WI38 (cell line): ENCODE data around the gene ZNF440.
"Not testable (repeated sequence)": the region's sequence is repeated elsewhere in the genome, so short reads cannot be mapped to it uniquely, and the experiment has no call there.

Experiments
- H3K4me3 ChIP-seq: 2 replicates; pipeline ENCODE4 v1.5.1; 2011; ENCODE audit warnings: low read depth, mild to moderate bottlenecking, control low read depth, low read length
- TF ChIP-seq, protein P1 (sequence below): IDR thresholded peaks from 2 replicates; pipeline ENCODE4 v1.5.1; 2012; ENCODE audit warnings: low read depth, mild to moderate bottlenecking, control low read depth, low read length

The ZNF440 gene

DNA sequence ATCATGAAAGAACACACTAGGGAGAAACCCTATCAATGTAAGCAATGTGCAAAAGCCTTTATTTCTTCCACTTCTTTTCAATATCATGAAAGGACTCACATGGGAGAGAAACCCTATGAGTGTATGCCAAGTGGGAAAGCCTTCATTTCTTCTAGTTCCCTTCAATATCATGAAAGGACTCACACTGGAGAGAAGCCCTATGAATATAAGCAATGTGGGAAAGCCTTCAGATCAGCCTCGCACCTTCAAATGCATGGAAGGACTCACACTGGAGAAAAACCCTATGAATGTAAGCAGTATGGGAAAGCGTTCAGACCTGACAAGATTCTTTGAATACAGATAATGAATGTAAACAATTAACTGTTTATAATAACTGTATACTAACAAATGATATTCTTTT is 19.5 kb downstream of the ZNF440 start:
- H3K4me3 ChIP-seq, result no peak overlapping the region
- TF ChIP-seq, protein P1, sequence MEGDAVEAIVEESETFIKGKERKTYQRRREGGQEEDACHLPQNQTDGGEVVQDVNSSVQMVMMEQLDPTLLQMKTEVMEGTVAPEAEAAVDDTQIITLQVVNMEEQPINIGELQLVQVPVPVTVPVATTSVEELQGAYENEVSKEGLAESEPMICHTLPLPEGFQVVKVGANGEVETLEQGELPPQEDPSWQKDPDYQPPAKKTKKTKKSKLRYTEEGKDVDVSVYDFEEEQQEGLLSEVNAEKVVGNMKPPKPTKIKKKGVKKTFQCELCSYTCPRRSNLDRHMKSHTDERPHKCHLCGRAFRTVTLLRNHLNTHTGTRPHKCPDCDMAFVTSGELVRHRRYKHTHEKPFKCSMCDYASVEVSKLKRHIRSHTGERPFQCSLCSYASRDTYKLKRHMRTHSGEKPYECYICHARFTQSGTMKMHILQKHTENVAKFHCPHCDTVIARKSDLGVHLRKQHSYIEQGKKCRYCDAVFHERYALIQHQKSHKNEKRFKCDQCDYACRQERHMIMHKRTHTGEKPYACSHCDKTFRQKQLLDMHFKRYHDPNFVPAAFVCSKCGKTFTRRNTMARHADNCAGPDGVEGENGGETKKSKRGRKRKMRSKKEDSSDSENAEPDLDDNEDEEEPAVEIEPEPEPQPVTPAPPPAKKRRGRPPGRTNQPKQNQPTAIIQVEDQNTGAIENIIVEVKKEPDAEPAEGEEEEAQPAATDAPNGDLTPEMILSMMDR, result no peak

DNA sequence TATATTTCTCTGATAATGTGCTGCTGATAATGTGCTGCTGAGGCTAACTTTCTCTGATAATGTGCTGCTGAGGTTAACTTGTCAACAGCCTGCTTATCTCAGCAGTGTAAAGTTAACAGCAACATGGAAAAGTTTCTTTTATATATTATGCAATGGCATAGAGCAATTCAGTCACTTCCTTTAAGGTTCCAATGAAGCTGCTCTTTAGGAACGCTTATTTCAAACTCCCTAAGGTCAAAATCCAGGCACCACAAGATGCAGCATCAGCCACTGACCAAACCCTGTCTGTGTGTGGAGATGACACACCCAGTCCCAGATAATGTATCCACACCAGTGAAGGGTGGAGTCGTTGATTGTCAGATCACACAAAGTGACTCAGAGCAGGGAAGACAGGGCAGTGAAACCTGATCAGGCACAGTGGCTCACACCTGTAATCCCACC is 21.6 kb downstream of the ZNF440 start:
- not testable (repeated sequence) for H3K4me3 ChIP-seq

DNA sequence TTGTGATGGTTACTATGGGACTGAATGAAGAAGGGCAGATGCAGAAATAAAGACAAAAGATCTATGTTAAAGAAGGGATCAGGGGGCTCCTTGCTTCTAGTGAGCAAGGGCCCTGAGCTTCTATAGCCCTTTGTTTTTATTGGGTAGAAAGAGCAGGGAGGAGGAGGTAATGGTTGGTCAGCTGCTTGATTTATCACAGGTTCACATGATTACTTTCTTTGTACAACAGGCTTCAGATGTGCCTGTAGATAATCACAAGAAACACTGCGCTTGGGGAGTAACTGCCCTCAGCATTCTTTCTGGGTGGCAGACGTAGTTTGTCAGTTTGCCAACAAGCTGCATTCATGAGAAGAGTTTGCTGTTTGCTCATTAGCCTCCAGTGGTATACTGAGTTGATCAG is 29.6 kb downstream of the ZNF440 start:
- H3K4me3 ChIP-seq, result no peak overlapping the region
- TF ChIP-seq, protein P1, result no peak

DNA sequence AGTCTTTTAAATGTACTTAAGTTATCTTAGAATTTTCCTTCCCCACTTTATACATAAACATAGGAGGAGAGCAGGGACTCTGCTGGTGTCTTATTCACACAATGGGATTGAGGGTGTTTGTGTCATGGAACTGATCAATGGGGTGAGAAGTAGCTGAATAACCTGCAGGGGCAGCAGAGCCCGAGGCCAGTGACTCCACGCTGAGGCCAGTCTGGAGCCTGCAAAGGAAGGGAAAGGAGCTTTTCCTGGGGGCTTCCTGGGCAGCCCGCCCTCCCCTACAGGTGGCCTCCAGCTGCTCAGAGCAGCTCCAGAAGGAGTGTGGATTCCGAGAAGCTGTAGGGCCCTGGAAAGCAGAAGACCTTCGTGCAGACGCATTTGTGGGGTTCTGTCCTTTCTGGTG is 33.5 kb downstream of the ZNF440 start:
- H3K4me3 ChIP-seq, result not testable (repeated sequence)

DNA sequence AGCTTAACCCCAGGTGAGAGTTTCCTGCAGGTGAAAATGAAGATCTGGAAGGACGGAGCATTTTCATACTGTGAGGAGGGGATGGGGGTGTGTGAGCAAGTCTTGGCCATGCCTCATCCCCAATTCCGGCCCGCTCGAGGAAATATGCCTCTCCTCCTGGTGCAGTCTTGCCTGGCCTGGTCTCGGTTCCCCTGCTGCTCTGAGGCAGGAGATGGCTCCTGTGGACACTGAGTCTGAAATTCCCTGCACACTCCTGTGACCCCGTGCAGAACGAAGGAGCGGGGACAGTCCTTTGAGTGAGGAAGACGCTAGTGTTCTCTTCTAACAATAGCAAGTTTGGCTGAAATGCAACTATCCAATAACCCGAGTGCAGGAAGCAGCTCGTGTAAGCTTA is 34.1 kb downstream of the ZNF440 start:
- peak overlapping the region; percentile 69 for H3K4me3 ChIP-seq
- TF ChIP-seq, protein P1, result no peak

DNA sequence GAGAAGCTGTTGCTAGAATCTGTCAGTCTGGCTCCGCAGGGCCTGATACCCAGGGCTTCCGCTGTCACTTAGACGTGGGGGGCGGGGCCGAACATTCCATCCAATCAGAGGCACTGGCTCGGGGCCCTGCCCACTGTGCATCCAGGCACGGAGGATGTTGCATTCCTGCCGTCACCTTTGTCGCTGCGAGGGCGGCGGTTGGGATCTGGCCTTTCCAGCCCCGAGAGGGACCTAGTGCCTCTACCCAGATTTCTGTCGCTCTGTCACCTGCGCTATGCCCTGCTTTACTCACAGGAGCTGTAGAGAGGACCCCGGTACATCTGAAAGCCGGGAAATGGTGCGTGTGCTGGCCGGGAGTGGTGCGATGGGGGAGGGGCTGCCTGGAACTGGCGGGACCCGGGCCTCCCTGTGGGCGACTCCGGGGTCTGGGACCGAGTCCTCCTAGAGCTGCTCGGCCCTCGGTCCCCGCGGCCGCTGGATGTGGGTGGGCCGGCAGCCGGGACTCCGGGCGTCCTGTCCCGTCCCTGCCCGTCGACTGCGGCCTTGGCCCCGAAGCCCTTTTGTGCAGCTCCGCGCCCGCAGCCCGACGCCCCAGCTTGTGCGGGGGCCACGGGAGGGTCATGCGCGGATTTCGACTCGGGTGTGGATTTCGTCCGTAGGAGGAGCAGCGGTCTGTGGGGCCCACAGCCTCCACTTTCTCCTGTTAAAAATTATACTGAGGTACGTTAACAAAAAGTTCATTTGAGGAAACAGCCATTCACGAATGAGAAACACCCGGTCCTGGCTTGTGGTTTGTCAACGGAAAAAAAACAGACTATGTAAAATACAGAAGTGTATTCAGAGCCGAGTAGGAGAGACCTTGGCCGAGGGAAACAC is 34.8 kb downstream of the ZNF440 start, which contains the start of gene ZNF439:
ZNF439 (plus strand) TSS at position 133 of the 876 bp plus-strand sequence; CDS start at position 275, 142 bp downstream.
- TF ChIP-seq, protein P1, result no peak

DNA sequence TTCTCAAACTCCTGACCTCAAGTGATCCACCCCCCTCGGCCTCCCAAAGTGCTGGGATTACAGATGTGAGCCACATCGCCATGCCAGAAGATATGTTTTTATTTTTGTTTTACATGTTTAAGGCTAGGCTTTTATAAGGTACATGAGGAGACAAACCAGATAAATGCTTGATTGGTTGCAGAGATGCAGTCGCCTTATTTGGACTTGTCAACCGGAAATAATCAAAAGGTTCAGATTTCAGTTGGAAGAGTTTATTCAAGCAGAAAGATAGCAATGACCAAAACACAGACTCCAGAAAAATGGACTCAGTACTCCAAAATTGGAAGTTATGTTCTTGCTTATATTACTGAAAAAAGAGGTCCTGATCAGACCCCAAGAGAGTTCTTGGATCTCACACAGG is 36.2 kb downstream of the ZNF440 start:
- not testable (repeated sequence) for H3K4me3 ChIP-seq

More for the DNA sequence above, 34.8 kb downstream of the ZNF440 start, which contains the start of gene ZNF439:
- H3K4me3 ChIP-seq, result peak within 1 kb of the TSS; percentile 69

DNA sequence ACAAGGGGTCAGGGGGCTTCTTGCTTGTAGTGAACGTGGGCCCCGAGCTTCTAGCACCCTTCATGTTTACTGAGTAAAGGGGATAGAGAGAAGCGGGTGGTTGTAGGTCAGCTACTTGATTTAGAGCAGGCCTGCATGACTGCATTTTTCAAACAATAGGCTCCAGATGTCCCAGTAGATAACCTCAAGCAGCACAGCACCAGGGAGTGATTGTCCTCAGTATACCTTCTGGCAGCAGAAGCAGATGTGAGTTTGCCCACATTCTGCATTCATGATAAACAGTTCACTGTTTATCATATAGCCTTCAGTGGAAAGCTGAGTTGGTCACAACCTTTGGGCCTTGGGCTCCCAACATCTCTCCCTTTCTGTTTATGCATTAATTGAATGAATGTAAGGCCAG is 39.3 kb downstream of the ZNF440 start:
- no peak overlapping the region for H3K4me3 ChIP-seq
- TF ChIP-seq, protein P1, result no peak
